CD14-positive monocyte (primary cell): Measurements from ENCODE around the gene TMEM203. TPM values are rescaled to one million over a fixed set of nuclear protein-coding genes. Genes with fewer than 3 reads are reported as not detected.

Source experiments
- DNase-seq, 3 donors: peaks; one replicate each; pipeline ENCODE4 v3.0.0-alpha.2; 2011 to 2022
- H2AFZ ChIP-seq: 2 replicates; pipeline ENCODE4 v1.6.0; 2012; ENCODE audit warnings: mild to moderate bottlenecking, low read depth, low read length, inconsistent platforms; ENCODE audit not compliant: insufficient read depth, poor library complexity, severe bottlenecking
- H3K27ac ChIP-seq, 2 donors: 1 replicate in 1 of 2; 2 replicates in 1 of 2; pipeline ENCODE4 v1.5.1; 2012 to 2013; ENCODE audit warnings: low read length in 2 of 2, control low read depth in 1 of 2, inconsistent platforms in 1 of 2, low read depth in 1 of 2, mild to moderate bottlenecking in 1 of 2
- H3K27me3 ChIP-seq, 2 donors: one replicate each; pipeline versions ENCODE4 v1.6.0 to v1.6.1; 2011 to 2013; ENCODE audit warnings: low read length in 2 of 2; ENCODE audit not compliant: control insufficient read depth in 2 of 2, insufficient read depth in 2 of 2
- H3K36me3 ChIP-seq, 2 donors: replicated peaks in 1 of 2; 1 replicate in 1 of 2; 2 replicates in 1 of 2; pipeline versions ENCODE4 v1.5.1 to v1.6.1; 2012 to 2013; ENCODE audit warnings: low read length in 2 of 2, control low read depth in 1 of 2, inconsistent platforms in 1 of 2, mild to moderate bottlenecking in 1 of 2; ENCODE audit not compliant: insufficient read depth in 2 of 2, control insufficient read depth in 1 of 2
- H3K4me1 ChIP-seq, 2 donors: 1 replicate in 1 of 2; 2 replicates in 1 of 2; pipeline versions ENCODE4 v1.5.1 to v1.6.1; 2012 to 2013; ENCODE audit warnings: low read length in 2 of 2, control low read depth in 1 of 2, inconsistent platforms in 1 of 2, mild to moderate bottlenecking in 1 of 2, moderate library complexity in 1 of 2; ENCODE audit not compliant: insufficient read depth in 2 of 2, control insufficient read depth in 1 of 2
- H3K4me2 ChIP-seq: replicated peaks from 2 replicates; pipeline ENCODE3; 2012; ENCODE audit warnings: low read length, moderate library complexity, mild to moderate bottlenecking; ENCODE audit not compliant: poor library complexity, severe bottlenecking; ENCODE audit errors: extremely low read depth
- H3K4me3 ChIP-seq, 3 experiments: fragments of 200-600 bp in 1 of 3; sonication (generic) in 1 of 3; replicated peaks in 1 of 3; 1 replicate in 2 of 3; 2 replicates in 1 of 3; pipeline ENCODE4 v1.5.1; 2011 to 2013; ENCODE audit warnings: low read length in 3 of 3, mild to moderate bottlenecking in 3 of 3, control low read depth in 2 of 3, low read depth in 2 of 3, inconsistent platforms in 1 of 3, moderate library complexity in 1 of 3
- H3K79me2 ChIP-seq: 2 replicates; pipeline ENCODE4 v1.6.0; 2012; ENCODE audit warnings: mild to moderate bottlenecking, control low read depth, inconsistent platforms, low read length, moderate library complexity; ENCODE audit not compliant: insufficient read depth
- H3K9ac ChIP-seq: 2 replicates; pipeline ENCODE4 v1.6.0; 2017; ENCODE audit warnings: low read length, mild to moderate bottlenecking; ENCODE audit not compliant: insufficient read depth, poor library complexity, severe bottlenecking
- H3K9me3 ChIP-seq, 2 donors: replicated peaks in 1 of 2; 1 replicate in 1 of 2; 2 replicates in 1 of 2; pipeline versions ENCODE4 v1.5.1 to v1.6.1; 2012 to 2013; ENCODE audit warnings: low read length in 2 of 2, control low read depth in 1 of 2; ENCODE audit not compliant: control insufficient read depth in 1 of 2, insufficient read depth in 1 of 2
- H4K20me1 ChIP-seq: 2 replicates; pipeline ENCODE4 v1.6.0; 2012; ENCODE audit warnings: mild to moderate bottlenecking, low read length, control low read depth, moderate library complexity; ENCODE audit not compliant: insufficient read depth
- H3K27ac Mint-ChIP-seq, 7 donors: one replicate each; pipeline ENCODE4 v1.8.0; 2020; ENCODE audit warnings: mild to moderate bottlenecking in 7 of 7, mixed read lengths in 7 of 7, moderate library complexity in 6 of 7, inconsistent platforms in 2 of 7
- H3K27me3 Mint-ChIP-seq, 3 donors: one replicate each; pipeline ENCODE4 v1.8.0; 2021 to 2022; ENCODE audit warnings: low read depth in 3 of 3, mild to moderate bottlenecking in 3 of 3, mixed read lengths in 3 of 3, moderate library complexity in 3 of 3, inconsistent platforms in 1 of 3
- H3K36me3 Mint-ChIP-seq, 2 donors: one replicate each; pipeline ENCODE4 v1.8.0; 2020; ENCODE audit warnings: mixed read lengths in 2 of 2, inconsistent platforms in 1 of 2, mild to moderate bottlenecking in 1 of 2
- H3K4me1 Mint-ChIP-seq: one replicate; pipeline ENCODE4 v1.8.0; 2020; ENCODE audit warnings: mild to moderate bottlenecking, mixed read lengths
- H3K4me3 Mint-ChIP-seq, 2 donors: one replicate each; pipeline ENCODE4 v1.8.0; 2020; ENCODE audit warnings: mild to moderate bottlenecking in 2 of 2, mixed read lengths in 2 of 2, moderate library complexity in 1 of 2
- H3K9me3 Mint-ChIP-seq, 7 donors: one replicate each; pipeline ENCODE4 v1.8.0; 2020 to 2022; ENCODE audit warnings: mixed read lengths in 7 of 7, mild to moderate bottlenecking in 6 of 7, moderate library complexity in 6 of 7, inconsistent platforms in 2 of 7
- CTCF ChIP-seq: fragments of 200-600 bp; IDR thresholded peaks from one replicate; pipeline ENCODE4 v1.8.0; 2022; ENCODE audit warnings: antibody characterized with exemption, mild to moderate bottlenecking
- WGBS: methylation state at CpG from one replicate; pipeline ENCODE4 v1.1.5; 2013; ENCODE audit warnings: missing lambda C conversion rate; ENCODE audit not compliant: insufficient coverage; 5-methylcytosine and 5-hydroxymethylcytosine counted together
- intact Hi-C, 2 donors: fragments of 100-400 bp; cut with micrococcal nuclease; formaldehyde crosslinking; loops; one replicate each; pipeline versions ENCODE4 v1.15.0 to v1.15.1; 2023
- polyA plus RNA-seq, 3 donors: library from polyadenylated mRNA; depleted of rRNA in 1 of 3; unstranded in 2 of 3; stranded (reverse) in 1 of 3; fragments of 300-500 nt in 2 of 3; fragments of >200 nt in 1 of 3; fragmentation: Illumina TruSeq in 2 of 3; gene quantifications; 1 replicate in 2 of 3; 2 replicates in 1 of 3; pipeline ENCODE4 v1.2.3, GENCODE V29; 2012 to 2021

The TMEM203 gene
- polyA plus RNA-seq, 3 donors: 13.1 to 88.1 (median 76.1) TPM

GRCh38 chr9:137227853-137228505, 22.5 kb upstream of the TMEM203 start:
- Histone ChIP-seq H3K4me2 (no peak overlapping the region), H3K4me1 (peaks cover 17 to 20% of the 10 kb centered on the region in 2 donors), H3K9me3 (no peaks in the 10 kb centered on the region), H3K27me3 (peaks cover 0 to 9% of the 10 kb centered on the region in 2 donors), H3K36me3 (no peaks in the 10 kb centered on the region), H3K79me2 (no peaks in the 10 kb centered on the region), H3K9ac (no peak overlapping the region), H3K27ac (no peak overlapping the region), H3K4me3 (no peak overlapping the region), H2AFZ (no peak overlapping the region), H4K20me1 (no peaks in the 10 kb centered on the region)
- Mint-ChIP-seq H3K27me3 (peaks cover 2 to 34% (median 5%) of the 10 kb centered on the region in 3 donors), H3K27ac (no peak overlapping the region), H3K36me3 (no peaks in the 10 kb centered on the region), H3K4me1 (peaks cover 17% of the 10 kb centered on the region), H3K4me3 (peak overlapping the region in 1 of 2 donors; percentile 60), H3K9me3 (peaks cover 0 to 4% (median 0%) of the 10 kb centered on the region in 7 donors)
- no peak for TF ChIP-seq CTCF
- no peak for DNase-seq
- intact Hi-C loops: loop anchor here in 1 of 2 donors (5.0 kb wide), 1 partner anchor 111 kb away; no protein-coding TSS in a partner anchor
- 39% methylated on average over 10 of the region's 18 CpGs for WGBS

DNA sequence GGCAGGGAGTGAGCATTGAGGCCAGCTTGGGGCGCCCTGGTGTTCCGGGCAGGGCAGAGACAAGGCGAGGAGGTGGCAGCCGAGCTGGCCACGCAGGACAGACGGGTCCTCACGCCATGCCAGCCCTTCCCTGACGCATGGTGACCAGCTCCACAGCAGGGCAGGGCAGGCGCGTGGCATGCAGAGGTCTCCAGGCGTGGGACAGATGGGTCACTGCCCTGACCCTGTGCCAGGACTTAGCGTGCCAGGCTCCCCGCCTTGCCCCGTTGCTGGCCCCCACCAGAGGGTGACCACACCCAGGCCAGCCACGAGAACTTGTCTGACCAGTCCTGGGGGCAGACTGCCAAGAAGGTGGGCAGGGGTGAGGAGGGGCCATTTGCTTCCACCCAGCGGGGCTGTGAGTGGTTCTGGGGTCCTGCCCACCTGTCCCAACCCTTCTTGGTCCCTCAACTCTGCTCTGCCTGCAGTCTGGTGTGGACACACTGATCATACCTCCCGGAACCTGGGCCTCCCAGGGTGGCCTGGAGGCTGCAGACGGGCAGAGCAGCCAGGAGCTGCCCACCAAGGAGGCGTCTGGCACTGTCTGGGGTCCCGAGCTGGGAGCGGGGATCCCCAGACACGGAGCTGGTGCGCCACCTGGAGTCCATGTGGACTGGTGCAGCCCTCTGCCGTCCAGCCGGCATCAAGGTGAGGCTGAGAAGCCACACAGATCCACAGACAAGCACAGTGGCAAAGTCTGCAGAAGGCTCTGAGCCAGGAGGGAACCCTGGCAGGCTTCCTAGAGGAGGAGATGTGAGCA, 21.8 kb upstream of the TMEM203 start, which contains the start of gene RNF224:
RNF224 (plus strand) TSS at position 449 of the 799 bp plus-strand sequence. CDS start 834 bp downstream, outside the sequence.
- intact Hi-C loops: loop anchor here in 1 of 2 donors (5.0 kb wide), 1 partner anchor 110 kb away; no protein-coding TSS in a partner anchor
- peak within 1 kb of the TSS in 1 of 2 donors; percentile 60 for H3K4me3 Mint-ChIP-seq

More for the DNA sequence above, 21.8 kb upstream of the TMEM203 start, which contains the start of gene RNF224:
- Histone ChIP-seq H3K4me3 (no peak within 1 kb of the TSS), H3K79me2 (no peaks in the 10 kb centered on the region), H3K9me3 (no peaks in the 10 kb centered on the region), H3K4me2 (no peak within 1 kb of the TSS), H4K20me1 (no peaks in the 10 kb centered on the region), H3K36me3 (no peaks in the 10 kb centered on the region), H2AFZ (no peak within 1 kb of the TSS), H3K9ac (no peak within 1 kb of the TSS), H3K27ac (no peak within 1 kb of the TSS), H3K27me3 (peaks cover 0 to 11% of the 10 kb centered on the region in 2 donors), H3K4me1 (peaks cover 24 to 28% of the 10 kb centered on the region in 2 donors)
- peak; percentile 54 to 68 (median 62) for DNase-seq
- peak within 1 kb of the TSS in 2 of 7 donors; percentile 41 to 64 for H3K27ac Mint-ChIP-seq
- no peaks in the 10 kb centered on the region for H3K36me3 Mint-ChIP-seq
- H3K9me3 Mint-ChIP-seq: peaks cover 0 to 4% (median 0%) of the 10 kb centered on the region in 7 donors
- 37% methylated on average over 24 of the region's 25 CpGs for WGBS
- peaks cover 4 to 34% (median 5%) of the 10 kb centered on the region in 3 donors for H3K27me3 Mint-ChIP-seq
- H3K4me1 Mint-ChIP-seq: peaks cover 20% of the 10 kb centered on the region
- peak; percentile 87 for TF ChIP-seq CTCF
